HepG2 (cell line): ENCODE measurements around the gene PHKG1. TPM values are rescaled to one million over a fixed set of nuclear protein-coding genes. Genes with fewer than 3 reads are reported as not detected.
"Not testable (repeated sequence)": the region's sequence is repeated elsewhere in the genome, so short reads cannot be mapped to it uniquely, and the experiment has no call there.

Source experiments
- ATAC-seq: fragments of 200-7000 bp; cut with Tn5 transposase; 3 replicates; pipeline ENCODE4 v1.9.1; 2020; ENCODE audit warnings: mild to moderate bottlenecking, moderate library complexity
- BruUV-seq: library from RNA; stranded (reverse); fragments of 400-500 nt; replicated peaks from 2 replicates; lab custom pipeline; 2021; lab: Mats Ljungman, UMichigan
- CTCF ChIA-PET: fragments of 300-600 bp; formaldehyde crosslinking; extraction: SDS; loops from one replicate; lab custom pipeline; 2021; ENCODE audit warnings: low total read pairs, inconsistent platforms, low intra/inter-chr PET ratio; lab: Yijun Ruan, JAX
- POLR2A ChIA-PET: fragments of 350-600 bp; sonication (Branson Sonifier 250); formaldehyde crosslinking; loops from one replicate; lab custom pipeline; 2020; ENCODE audit warnings: antibody characterized with exemption, inconsistent platforms; lab: Yijun Ruan, JAX
- DNase-seq: peaks from one replicate; pipeline ENCODE4 v3.0.0-alpha.2; 2015; ENCODE audit warnings: low spot score
- FAIRE-seq: peaks from 3 replicates; lab custom pipeline; 2011; peaks lifted over from hg19 to GRCh38; lab: Jason Lieb, UNC
- H2AFZ ChIP-seq: one replicate; pipeline ENCODE4 v1.6.1; 2011; ENCODE audit warnings: low read length, inconsistent platforms
- H3K27ac ChIP-seq: fragments of 300-600 bp; 3 replicates; pipeline ENCODE4 v1.8.0; 2011; ENCODE audit warnings: mixed run types, mild to moderate bottlenecking, mixed read lengths, low read length, inconsistent platforms; ENCODE audit not compliant: insufficient read depth; ENCODE audit errors: extremely low read length
- H3K27me3 ChIP-seq, 2 experiments: fragments of 200-600 bp in 1 of 2; 2 replicates in 1 of 2; 3 replicates in 1 of 2; pipeline versions ENCODE4 v1.6.0 to v1.8.0; 2011; ENCODE audit warnings: low read length in 2 of 2, mild to moderate bottlenecking in 2 of 2, moderate library complexity in 2 of 2, inconsistent platforms in 1 of 2; ENCODE audit not compliant: insufficient read depth in 2 of 2, control insufficient read depth in 1 of 2
- H3K36me3 ChIP-seq, 2 experiments: fragments of 200-600 bp in 1 of 2; replicated peaks in 1 of 2; 2 replicates in 1 of 2; 3 replicates in 1 of 2; pipeline versions ENCODE4 v1.5.1 to v1.8.0; 2011; ENCODE audit warnings: low read length in 2 of 2, inconsistent platforms in 1 of 2; ENCODE audit not compliant: insufficient read depth in 2 of 2, control insufficient read depth in 1 of 2
- H3K4me1 ChIP-seq: 2 replicates; pipeline ENCODE4 v1.5.1; 2012; ENCODE audit warnings: low read length, inconsistent platforms; ENCODE audit not compliant: insufficient read depth
- H3K4me2 ChIP-seq: 2 replicates; pipeline ENCODE4 v1.6.0; 2011; ENCODE audit warnings: low read depth, low read length, inconsistent platforms
- H3K4me3 ChIP-seq, 3 experiments: fragments of 200-600 bp in 1 of 3; sonication (generic), shearing (Covaris generic) in 1 of 3; replicated peaks in 1 of 3; 2 replicates each; pipeline ENCODE4 v1.5.1; 2011 to 2016; ENCODE audit warnings: low read length in 3 of 3, inconsistent platforms in 2 of 3, low read depth in 2 of 3, mild to moderate bottlenecking in 2 of 3, control low read depth in 1 of 3, mixed read lengths in 1 of 3; ENCODE audit not compliant: insufficient read depth in 1 of 3
- H3K79me2 ChIP-seq: one replicate; pipeline ENCODE4 v1.6.1; 2011; ENCODE audit warnings: low read length, inconsistent platforms; ENCODE audit not compliant: insufficient read depth
- H3K9ac ChIP-seq: 2 replicates; pipeline ENCODE4 v1.6.0; 2011; ENCODE audit warnings: mild to moderate bottlenecking, low read depth, low read length, inconsistent platforms; ENCODE audit not compliant: insufficient read depth
- H3K9me3 ChIP-seq: 2 replicates; pipeline ENCODE4 v1.5.1; 2012; ENCODE audit warnings: mild to moderate bottlenecking, low read length
- H4K20me1 ChIP-seq: 2 replicates; pipeline ENCODE4 v1.6.0; 2011; ENCODE audit warnings: inconsistent platforms, mild to moderate bottlenecking, low read length, moderate library complexity; ENCODE audit not compliant: insufficient read depth
- ARHGAP35 ChIP-seq: sonication (generic); formaldehyde crosslinking; IDR thresholded peaks from 2 replicates; pipeline ENCODE4 v1.9.0; 2022; ENCODE audit warnings: mild to moderate bottlenecking, inconsistent platforms, moderate library complexity, missing genetic modification reagents, borderline replicate concordance
- BATF2 ChIP-seq: sonication (generic); formaldehyde crosslinking; IDR thresholded peaks from 2 replicates; pipeline ENCODE4 v1.8.0; 2022; ENCODE audit warnings: mild to moderate bottlenecking, missing genetic modification reagents, moderate library complexity
- DMAP1 ChIP-seq: IDR thresholded peaks from 2 replicates; pipeline ENCODE4 v1.6.1; 2016
- IKZF5 ChIP-seq: IDR thresholded peaks from 2 replicates; pipeline ENCODE4 v1.6.1; 2018; ENCODE audit warnings: missing genetic modification reagents, mild to moderate bottlenecking, missing compliant biosample characterization
- PAXIP1 ChIP-seq: sonication (generic); formaldehyde crosslinking; conservative IDR thresholded peaks from 2 replicates; pipeline ENCODE4 v1.4.0; 2020; ENCODE audit warnings: mild to moderate bottlenecking, missing genetic modification reagents, moderate library complexity
- POLR2AphosphoS5 ChIP-seq: IDR thresholded peaks from 2 replicates; pipeline ENCODE4 v1.6.1; 2012; ENCODE audit warnings: low read depth, low read length
- SAP130 ChIP-seq: IDR thresholded peaks from 2 replicates; pipeline ENCODE4 v1.6.1; 2016; ENCODE audit warnings: low read depth
- XBP1 ChIP-seq: sonication (generic); formaldehyde crosslinking; IDR thresholded peaks from 2 replicates; pipeline ENCODE4 v1.5.0; 2020; ENCODE audit warnings: missing genetic modification reagents
- ZBTB21 ChIP-seq: sonication (generic); formaldehyde crosslinking; IDR thresholded peaks from 2 replicates; pipeline ENCODE4 v1.4.0; 2020; ENCODE audit warnings: missing genetic modification reagents
- ZBTB26 ChIP-seq: IDR thresholded peaks from 2 replicates; pipeline ENCODE4 v1.6.1; 2016; ENCODE audit warnings: missing compliant biosample characterization, missing genetic modification reagents, borderline replicate concordance
- ZFP41 ChIP-seq: sonication (generic); formaldehyde crosslinking; IDR thresholded peaks from 2 replicates; pipeline ENCODE4 v1.4.0; 2020; ENCODE audit warnings: mild to moderate bottlenecking, missing genetic modification reagents, borderline replicate concordance
- ZNF207 ChIP-seq: fragments of 450-650 bp; IDR thresholded peaks from 2 replicates; pipeline ENCODE4 v1.6.1; 2016; ENCODE audit warnings: antibody characterized with exemption, borderline replicate concordance
- ZNF362 ChIP-seq: sonication (generic); formaldehyde crosslinking; IDR thresholded peaks from 2 replicates; pipeline ENCODE4 v1.4.0; 2020; ENCODE audit warnings: missing genetic modification reagents, mild to moderate bottlenecking, borderline replicate concordance
- ZNF431 ChIP-seq: sonication (generic); formaldehyde crosslinking; IDR thresholded peaks from 2 replicates; pipeline ENCODE4 v1.9.0; 2022; ENCODE audit warnings: missing genetic modification reagents, low read depth, mild to moderate bottlenecking, borderline replicate concordance
- ZNF619 ChIP-seq: sonication (generic); formaldehyde crosslinking; IDR thresholded peaks from 2 replicates; pipeline ENCODE4 v1.4.0; 2020; ENCODE audit warnings: mild to moderate bottlenecking, missing genetic modification reagents
- ZSCAN22 ChIP-seq: sonication (generic); formaldehyde crosslinking; IDR thresholded peaks from 2 replicates; pipeline ENCODE4 v1.4.0; 2020; ENCODE audit warnings: mild to moderate bottlenecking, missing genetic modification reagents
- WGBS: methylation state at CpG from one replicate; pipeline ENCODE4 v1.1.6; 2017; ENCODE audit warnings: low lambda C conversion rate; 5-methylcytosine and 5-hydroxymethylcytosine counted together
- in situ Hi-C: cut with HindIII; loops from 2 replicates; pipeline ENCODE4 v1.10.0; 2017; ENCODE audit warnings: low pct_unique_long_range_greater_than_20kb; ENCODE audit not compliant: extremely low pct_ligation_motif_present
- intact Hi-C: fragments of 100-400 bp; cut with micrococcal nuclease; formaldehyde crosslinking; loops from one replicate; pipeline ENCODE4 v1.10.0; 2022; ENCODE audit not compliant: unreplicated experiment
- polyA plus RNA-seq, 8 experiments: library from polyadenylated mRNA; depleted of rRNA in 3 of 8; stranded (reverse) in 7 of 8; unstranded in 1 of 8; fragments of >200 nt; fragmentation: Illumina TruSeq in 4 of 8; extraction: Trizol in 4 of 8; gene quantifications; 2 replicates each; pipeline versions ENCODE4 v1.2.1 to v1.2.3, GENCODE V29; 2011 to 2016; ENCODE audit warnings: low read depth in 4 of 8, missing spikeins in 1 of 8, mixed read lengths in 1 of 8; ENCODE audit not compliant: insufficient read depth in 1 of 8
- total RNA-seq, 5 experiments: library from RNA; depleted of rRNA; stranded (reverse); fragments of >200 nt; fragmentation: Illumina TruSeq; extraction: Trizol; gene quantifications; 2 replicates each; pipeline ENCODE4 v1.2.3, GENCODE V29; 2016; ENCODE audit warnings: low read depth in 1 of 5

The PHKG1 gene
- total and polyA plus RNA-seq, 2 of the 13 experiments (the other 11 are each of a cell fraction or from before 2014, with no cell fraction given), result 0.44 to 0.71 TPM

GRCh38 chr7:56051053-56051338, 41.8 kb downstream of the PHKG1 start (continued):
- 0 out of 2 replicates have a peak, but pooled peaks have one; percentile 43 for TF ChIP-seq XBP1 (CRISPR knock-in tag)
- no peak for TF ChIP-seq ZFP41
- TF ChIP-seq ARHGAP35 (CRISPR knock-in tag), result no peak
- no peak for TF ChIP-seq ZBTB21 (CRISPR knock-in tag)
- no peak for TF ChIP-seq ZSCAN22 (CRISPR knock-in tag)
- TF ChIP-seq ZNF207, result no peak
- TF ChIP-seq BATF2 (CRISPR knock-in tag), result no peak
- no peak for TF ChIP-seq ZNF619
- 0 out of 2 replicates have a peak, but pooled peaks have one; percentile 4 for TF ChIP-seq ZBTB26 (CRISPR knock-in tag)

GRCh38 chr7:56048763-56049162, 44.0 kb downstream of the PHKG1 start:
- in situ Hi-C loops, FAIRE-seq, H3K9me3 ChIP-seq, H3K9ac ChIP-seq, H4K20me1 ChIP-seq, H3K27me3 ChIP-seq, H2AFZ ChIP-seq, CTCF ChIA-PET, H3K36me3 ChIP-seq, BruUV-seq, H3K4me3 ChIP-seq, intact Hi-C loops: not testable (repeated sequence)
- ATAC-seq (peak; percentile 4; the same call in 2 of the 3 replicates), DNase-seq (peak; percentile 73)
- POLR2A ChIA-PET, result interaction anchor here (0.7 to 4.1 kb wide), 5 partner anchors 14 to 42 kb away, joined by 3 to 144 read pairs (median 82); partner anchors contain the start of gene SUMF2
- Histone ChIP-seq H3K4me2 (peak overlapping the region; percentile 50; the same call in 1 of the 2 replicates), H3K4me1 (peaks cover 67% of the 10 kb centered on the region), H3K79me2 (peaks cover 37% of the 10 kb centered on the region), H3K27ac (peak overlapping the region; percentile 71)
- WGBS, result 17% methylated on average over 8 of the region's 8 CpGs
- TF ChIP-seq ZNF362 (CRISPR knock-in tag) (peak; percentile 84), DMAP1 (peak; percentile 38; the same call in 1 of the 2 replicates), ZNF431 (CRISPR knock-in tag) (peak; percentile 95; the same call in 1 of the 2 replicates), SAP130 (CRISPR knock-in tag) (0 out of 2 replicates have a peak, but pooled peaks have one; percentile 17), IKZF5 (CRISPR knock-in tag) (0 out of 2 replicates have a peak, but pooled peaks have one; percentile 33), POLR2AphosphoS5 (0 out of 2 replicates have a peak, but pooled peaks have one; percentile 8), PAXIP1 (CRISPR knock-in tag) (0 out of 2 replicates have a peak, but pooled peaks have one; percentile 29)
